Measurements from ENCODE around the gene LMO1.

- no peak for TF ChIP-seq CTCF (IDR thresholded peaks at IDR 0.05)
- no peak for TF ChIP-seq POLR2A (IDR thresholded peaks at IDR 0.05)
Observed at GRCh38 chr11:8248786-8249185, 14.9 kb downstream of the LMO1 start.
